GM21825 (cell line): ENCODE data around the gene BLACAT1.
"Not testable (repeated sequence)": the region's sequence is repeated elsewhere in the genome, so short reads cannot be mapped to it uniquely, and the experiment has no call there.

Experiments
- ATAC-seq: cut with Tn5 transposase; IDR thresholded peaks from one replicate; pipeline ENCODE4 v1.9.1; 2021; ENCODE audit warnings: mild to moderate bottlenecking, moderate library complexity; ENCODE audit not compliant: unreplicated experiment

The BLACAT1 gene

GRCh38 chr1:205421798-205422197, 34.0 kb downstream of the BLACAT1 start, which contains the start of gene LEMD1:
Gene LEMD1 (minus strand): TSS chr1:205422056. CDS start chr1:205420536, 1,520 bp downstream.
- ATAC-seq: no peak

- no peak for ATAC-seq
Observed at GRCh38 chr1:205420938-205421337, 34.9 kb downstream of the BLACAT1 start.

- ATAC-seq: no peak
Observed at GRCh38 chr1:205417870-205418635, 37.8 kb downstream of the BLACAT1 start.

GRCh38 chr1:205416322-205416721, 39.5 kb downstream of the BLACAT1 start:
- no peak for ATAC-seq

- no peak for ATAC-seq
Observed at GRCh38 chr1:205410581-205411298, 45.1 kb downstream of the BLACAT1 start.

GRCh38 chr1:205407970-205408369, 47.9 kb downstream of the BLACAT1 start:
- ATAC-seq: no peak

GRCh38 chr1:205406252-205406651, 49.6 kb downstream of the BLACAT1 start:
- ATAC-seq: not testable (repeated sequence)
